ENCODE data around the gene MPST. TPM values are rescaled to one million over a fixed set of nuclear protein-coding genes. Genes with fewer than 3 reads are reported as not detected.

MPST gene
- total RNA-seq, 1 donor from 2014 or later = 36.9 TPM

GRCh38 chr22:37049224-37049623, 29.7 kb downstream of the MPST start:
- Histone ChIP-seq H3K79me2 (ENCODE audit: low read depth) (no peaks in the 10 kb centered on the region), H4K20me1 (ENCODE audit: low read depth) (peaks cover 5% of the 10 kb centered on the region), H3K9me3 (ENCODE audit: low read depth) (no peaks in the 10 kb centered on the region), H3K4me2 (no peak overlapping the region), H3K4me1 (peaks cover 5% of the 10 kb centered on the region), H3K36me3 (no peaks in the 10 kb centered on the region), H3K9ac (no peak overlapping the region), H3K27ac (no peak overlapping the region), H3K4me3 (no peak overlapping the region), H3K27me3 (peaks cover 12% of the 10 kb centered on the region), H2AFZ (replicated peaks) (no peak overlapping the region), H3F3A (ENCODE audit: low read depth) (peaks cover 13% of the 10 kb centered on the region)
- peaks cover 19% of the 10 kb centered on the region for H3K4me1 Mint-ChIP-seq
- no peak overlapping the region for H3K4me3 Mint-ChIP-seq
- H3K27me3 Mint-ChIP-seq (ENCODE audit: insufficient read depth, low read depth) = peaks cover 2% of the 10 kb centered on the region
- no peaks in the 10 kb centered on the region for H3K36me3 Mint-ChIP-seq
- TF ChIP-seq EZH2phosphoT487 (IDR thresholded peaks at IDR 0.05) (no peak), CTCF (IDR thresholded peaks at IDR 0.05) (no peak), EZH2 (IDR thresholded peaks at IDR 0.05) (no peak)
- H3K27ac Mint-ChIP-seq = no peak overlapping the region
- no peak for DNase-seq (ENCODE audit: low spot score)
- no peaks in the 10 kb centered on the region for H3K9me3 Mint-ChIP-seq

- TF ChIP-seq EZH2phosphoT487 (IDR thresholded peaks at IDR 0.05) (no peak), EZH2 (IDR thresholded peaks at IDR 0.05) (no peak), CTCF (IDR thresholded peaks at IDR 0.05) (no peak)
- H3K27ac Mint-ChIP-seq = no peak overlapping the region
- Histone ChIP-seq H3K4me2 (peak overlapping the region; percentile 91), H2AFZ (replicated peaks) (no peak overlapping the region), H3K79me2 (ENCODE audit: low read depth) (no peaks in the 10 kb centered on the region), H3K27me3 (peaks cover 12% of the 10 kb centered on the region), H3F3A (ENCODE audit: low read depth) (peaks cover 8% of the 10 kb centered on the region), H3K36me3 (no peaks in the 10 kb centered on the region), H3K27ac (no peak overlapping the region), H3K4me3 (no peak overlapping the region), H4K20me1 (ENCODE audit: low read depth) (peaks cover 5% of the 10 kb centered on the region), H3K4me1 (peaks cover 5% of the 10 kb centered on the region), H3K9me3 (ENCODE audit: low read depth) (no peaks in the 10 kb centered on the region), H3K9ac (no peak overlapping the region)
- no peaks in the 10 kb centered on the region for H3K9me3 Mint-ChIP-seq
- no peaks in the 10 kb centered on the region for H3K36me3 Mint-ChIP-seq
- H3K27me3 Mint-ChIP-seq (ENCODE audit: insufficient read depth, low read depth) = no peaks in the 10 kb centered on the region
- peaks cover 15% of the 10 kb centered on the region for H3K4me1 Mint-ChIP-seq
- H3K4me3 Mint-ChIP-seq = peak overlapping the region; percentile 89
- DNase-seq (ENCODE audit: low spot score) = no peak
Measured at GRCh38 chr22:37050913-37051312, 31.4 kb downstream of the MPST start.

- Histone ChIP-seq H3F3A (ENCODE audit: low read depth) (peaks cover 8% of the 10 kb centered on the region), H3K4me2 (peak within 1 kb of the TSS; percentile 91), H2AFZ (replicated peaks) (peak within 1 kb of the TSS; percentile 91), H3K9ac (no peak within 1 kb of the TSS), H4K20me1 (ENCODE audit: low read depth) (peaks cover 5% of the 10 kb centered on the region), H3K4me1 (peaks cover 5% of the 10 kb centered on the region), H3K9me3 (ENCODE audit: low read depth) (no peaks in the 10 kb centered on the region), H3K4me3 (peak within 1 kb of the TSS; percentile 98), H3K27ac (no peak within 1 kb of the TSS), H3K79me2 (ENCODE audit: low read depth) (no peaks in the 10 kb centered on the region), H3K36me3 (no peaks in the 10 kb centered on the region), H3K27me3 (peaks cover 12% of the 10 kb centered on the region)
- DNase-seq (ENCODE audit: low spot score) = peak; percentile 80
- no peak for TF ChIP-seq CTCF (IDR thresholded peaks at IDR 0.05)
- TF ChIP-seq EZH2 (IDR thresholded peaks at IDR 0.05) = no peak
- no peak for TF ChIP-seq EZH2phosphoT487 (IDR thresholded peaks at IDR 0.05)
- peaks cover 15% of the 10 kb centered on the region for H3K4me1 Mint-ChIP-seq
- no peaks in the 10 kb centered on the region for H3K36me3 Mint-ChIP-seq
- H3K4me3 Mint-ChIP-seq = peak within 1 kb of the TSS; percentile 90
- no peaks in the 10 kb centered on the region for H3K27me3 Mint-ChIP-seq (ENCODE audit: insufficient read depth, low read depth)
- H3K9me3 Mint-ChIP-seq = no peaks in the 10 kb centered on the region
- H3K27ac Mint-ChIP-seq = peak within 1 kb of the TSS; percentile 81
Measured at GRCh38 chr22:37051391-37052385, 32.1 kb downstream of the MPST start, which contains the start of gene KCTD17. Gene KCTD17, plus strand, starts transcription at chr22:37051742. Its CDS starts 19 bp downstream, at chr22:37051761.
